ENCODE results near the gene PRKG1.

Gene PRKG1

GRCh38 chr10:51075043-51075872 lies 971 bp downstream of the PRKG1 start:
- H3K4me3 ChIP-seq (ENCODE audit: low read depth in 1 of 5, low read length in 5 of 5) = peak overlapping the region; percentile 46 to 87 (median 78)
- H3K27me3 ChIP-seq (ENCODE audit: control insufficient read depth in 5 of 5, insufficient read depth in 4 of 5, low read length in 5 of 5) = peaks cover 12 to 23% (median 13%) of the 10 kb centered on the region in 5 donors
- peak overlapping the region in 2 of 5 donors; percentile 26 to 63 for H3K9ac ChIP-seq (ENCODE audit: low read length in 5 of 5)
- H3K27ac ChIP-seq (ENCODE audit: low read depth, low read length) = no peak overlapping the region
- no peaks in the 10 kb centered on the region for H3K36me3 ChIP-seq (ENCODE audit: control insufficient read depth in 5 of 5, insufficient read depth in 5 of 5, low read length in 5 of 5)
- H3K9me3 ChIP-seq (ENCODE audit: control insufficient read depth in 5 of 5, low read length in 5 of 5) = no peaks in the 10 kb centered on the region
- peaks cover 1 to 23% (median 18%) of the 10 kb centered on the region in 5 donors for H3K4me1 ChIP-seq (ENCODE audit: control insufficient read depth in 5 of 5, insufficient read depth in 5 of 5, low read length in 5 of 5)

- H3K4me3 ChIP-seq (ENCODE audit: low read depth in 1 of 5, low read length in 5 of 5) = peak overlapping the region in 3 of 5 donors; percentile 78 to 87 (median 80)
- H3K27me3 ChIP-seq (ENCODE audit: control insufficient read depth in 5 of 5, insufficient read depth in 4 of 5, low read length in 5 of 5) = peaks cover 12 to 23% (median 13%) of the 10 kb centered on the region in 5 donors
- H3K36me3 ChIP-seq (ENCODE audit: control insufficient read depth in 5 of 5, insufficient read depth in 5 of 5, low read length in 5 of 5) = no peaks in the 10 kb centered on the region
- no peak overlapping the region for H3K9ac ChIP-seq (ENCODE audit: low read length in 5 of 5)
- peaks cover 1 to 23% (median 19%) of the 10 kb centered on the region in 5 donors for H3K4me1 ChIP-seq (ENCODE audit: control insufficient read depth in 5 of 5, insufficient read depth in 5 of 5, low read length in 5 of 5)
- H3K27ac ChIP-seq (ENCODE audit: low read depth, low read length) = no peak overlapping the region
- H3K9me3 ChIP-seq (ENCODE audit: control insufficient read depth in 5 of 5, low read length in 5 of 5) = no peaks in the 10 kb centered on the region
Measured at GRCh38 chr10:51075873-51076229, 1.6 kb downstream of the PRKG1 start.

- no peaks in the 10 kb centered on the region for H3K9me3 ChIP-seq (ENCODE audit: control insufficient read depth in 5 of 5, low read length in 5 of 5)
- H3K27me3 ChIP-seq (ENCODE audit: control insufficient read depth in 5 of 5, insufficient read depth in 4 of 5, low read length in 5 of 5) = peaks cover 12 to 23% (median 13%) of the 10 kb centered on the region in 5 donors
- peaks cover 1 to 23% (median 19%) of the 10 kb centered on the region in 5 donors for H3K4me1 ChIP-seq (ENCODE audit: control insufficient read depth in 5 of 5, insufficient read depth in 5 of 5, low read length in 5 of 5)
- H3K27ac ChIP-seq (ENCODE audit: low read depth, low read length) = no peak overlapping the region
- H3K36me3 ChIP-seq (ENCODE audit: control insufficient read depth in 5 of 5, insufficient read depth in 5 of 5, low read length in 5 of 5) = no peaks in the 10 kb centered on the region
- peak overlapping the region in 3 of 5 donors; percentile 23 to 87 (median 30) for H3K4me3 ChIP-seq (ENCODE audit: low read depth in 1 of 5, low read length in 5 of 5)
- no peak overlapping the region for H3K9ac ChIP-seq (ENCODE audit: low read length in 5 of 5)
Measured at GRCh38 chr10:51076299-51076841, 2.1 kb downstream of the PRKG1 start.

GRCh38 chr10:51077074-51077473 lies 2.8 kb downstream of the PRKG1 start:
- H3K27ac ChIP-seq (ENCODE audit: low read depth, low read length) = no peak overlapping the region
- H3K4me1 ChIP-seq (ENCODE audit: control insufficient read depth in 5 of 5, insufficient read depth in 5 of 5, low read length in 5 of 5) = peaks cover 1 to 23% (median 19%) of the 10 kb centered on the region in 5 donors
- H3K9ac ChIP-seq (ENCODE audit: low read length in 5 of 5) = no peak overlapping the region
- H3K9me3 ChIP-seq (ENCODE audit: control insufficient read depth in 5 of 5, low read length in 5 of 5) = no peaks in the 10 kb centered on the region
- no peaks in the 10 kb centered on the region for H3K36me3 ChIP-seq (ENCODE audit: control insufficient read depth in 5 of 5, insufficient read depth in 5 of 5, low read length in 5 of 5)
- no peak overlapping the region for H3K4me3 ChIP-seq (ENCODE audit: low read depth in 1 of 5, low read length in 5 of 5)
- H3K27me3 ChIP-seq (ENCODE audit: control insufficient read depth in 5 of 5, insufficient read depth in 4 of 5, low read length in 5 of 5) = peaks cover 12 to 21% (median 13%) of the 10 kb centered on the region in 5 donors

GRCh38 chr10:51077507-51077906 lies 3.2 kb downstream of the PRKG1 start:
- Histone ChIP-seq H3K27me3 (ENCODE audit: control insufficient read depth in 5 of 5, insufficient read depth in 4 of 5, low read length in 5 of 5) (peaks cover 12 to 19% (median 13%) of the 10 kb centered on the region in 5 donors), H3K27ac (ENCODE audit: low read depth, low read length) (no peak overlapping the region), H3K36me3 (ENCODE audit: control insufficient read depth in 5 of 5, insufficient read depth in 5 of 5, low read length in 5 of 5) (no peaks in the 10 kb centered on the region), H3K9ac (ENCODE audit: low read length in 5 of 5) (no peak overlapping the region), H3K4me3 (ENCODE audit: low read depth in 1 of 5, low read length in 5 of 5) (no peak overlapping the region), H3K9me3 (ENCODE audit: control insufficient read depth in 5 of 5, low read length in 5 of 5) (no peaks in the 10 kb centered on the region), H3K4me1 (ENCODE audit: control insufficient read depth in 5 of 5, insufficient read depth in 5 of 5, low read length in 5 of 5) (peaks cover 0 to 23% (median 19%) of the 10 kb centered on the region in 5 donors)

GRCh38 chr10:51079331-51079730 lies 5.0 kb downstream of the PRKG1 start:
- Histone ChIP-seq H3K4me3 (ENCODE audit: low read depth in 1 of 5, low read length in 5 of 5) (no peak overlapping the region), H3K9ac (ENCODE audit: low read length in 5 of 5) (no peak overlapping the region), H3K36me3 (ENCODE audit: control insufficient read depth in 5 of 5, insufficient read depth in 5 of 5, low read length in 5 of 5) (no peaks in the 10 kb centered on the region), H3K27ac (ENCODE audit: low read depth, low read length) (no peak overlapping the region), H3K27me3 (ENCODE audit: control insufficient read depth in 5 of 5, insufficient read depth in 4 of 5, low read length in 5 of 5) (peaks cover 4 to 13% (median 10%) of the 10 kb centered on the region in 5 donors), H3K4me1 (ENCODE audit: control insufficient read depth in 5 of 5, insufficient read depth in 5 of 5, low read length in 5 of 5) (peaks cover 0 to 9% (median 8%) of the 10 kb centered on the region in 5 donors), H3K9me3 (ENCODE audit: control insufficient read depth in 5 of 5, low read length in 5 of 5) (no peaks in the 10 kb centered on the region)

GRCh38 chr10:51079766-51080165 lies 5.5 kb downstream of the PRKG1 start:
- Histone ChIP-seq H3K9me3 (ENCODE audit: control insufficient read depth in 5 of 5, low read length in 5 of 5) (no peaks in the 10 kb centered on the region), H3K36me3 (ENCODE audit: control insufficient read depth in 5 of 5, insufficient read depth in 5 of 5, low read length in 5 of 5) (no peaks in the 10 kb centered on the region), H3K4me3 (ENCODE audit: low read depth in 1 of 5, low read length in 5 of 5) (no peak overlapping the region), H3K9ac (ENCODE audit: low read length in 5 of 5) (no peak overlapping the region), H3K27me3 (ENCODE audit: control insufficient read depth in 5 of 5, insufficient read depth in 4 of 5, low read length in 5 of 5) (peaks cover 4 to 10% (median 7%) of the 10 kb centered on the region in 5 donors), H3K4me1 (ENCODE audit: control insufficient read depth in 5 of 5, insufficient read depth in 5 of 5, low read length in 5 of 5) (peaks cover 0 to 5% (median 4%) of the 10 kb centered on the region in 5 donors), H3K27ac (ENCODE audit: low read depth, low read length) (no peak overlapping the region)

GRCh38 chr10:51080311-51081006 lies 6.2 kb downstream of the PRKG1 start:
- no peaks in the 10 kb centered on the region for H3K36me3 ChIP-seq (ENCODE audit: control insufficient read depth in 5 of 5, insufficient read depth in 5 of 5, low read length in 5 of 5)
- no peaks in the 10 kb centered on the region for H3K9me3 ChIP-seq (ENCODE audit: control insufficient read depth in 5 of 5, low read length in 5 of 5)
- H3K4me3 ChIP-seq (ENCODE audit: low read depth in 1 of 5, low read length in 5 of 5) = no peak overlapping the region
- H3K27me3 ChIP-seq (ENCODE audit: control insufficient read depth in 5 of 5, insufficient read depth in 4 of 5, low read length in 5 of 5) = peaks cover 0 to 6% (median 2%) of the 10 kb centered on the region in 5 donors
- H3K27ac ChIP-seq (ENCODE audit: low read depth, low read length) = no peak overlapping the region
- peaks cover 0 to 2% (median 0%) of the 10 kb centered on the region in 5 donors for H3K4me1 ChIP-seq (ENCODE audit: control insufficient read depth in 5 of 5, insufficient read depth in 5 of 5, low read length in 5 of 5)
- H3K9ac ChIP-seq (ENCODE audit: low read length in 5 of 5) = no peak overlapping the region

- peaks cover 0 to 2% (median 0%) of the 10 kb centered on the region in 5 donors for H3K4me1 ChIP-seq (ENCODE audit: control insufficient read depth in 5 of 5, insufficient read depth in 5 of 5, low read length in 5 of 5)
- no peak overlapping the region for H3K4me3 ChIP-seq (ENCODE audit: low read depth in 1 of 5, low read length in 5 of 5)
- H3K9ac ChIP-seq (ENCODE audit: low read length in 5 of 5) = no peak overlapping the region
- H3K27ac ChIP-seq (ENCODE audit: low read depth, low read length) = no peak overlapping the region
- H3K9me3 ChIP-seq (ENCODE audit: control insufficient read depth in 5 of 5, low read length in 5 of 5) = no peaks in the 10 kb centered on the region
- no peaks in the 10 kb centered on the region for H3K36me3 ChIP-seq (ENCODE audit: control insufficient read depth in 5 of 5, insufficient read depth in 5 of 5, low read length in 5 of 5)
- no peaks in the 10 kb centered on the region for H3K27me3 ChIP-seq (ENCODE audit: control insufficient read depth in 5 of 5, insufficient read depth in 4 of 5, low read length in 5 of 5)
Measured at GRCh38 chr10:51082857-51083256, 8.6 kb downstream of the PRKG1 start.

Measured in subcutaneous abdominal adipose tissue (tissue), 5 donors.